GM18526 (cell line): ENCODE measurements around the gene MCM7.
A peak's percentile ranks its signal among the peaks of the same experiment; 100 is the strongest.

ENCODE experiments used
- POLR2A ChIP-seq: IDR thresholded peaks from 3 replicates; pipeline ENCODE4 v1.6.1; 2011; ENCODE audit not compliant: insufficient read length; ENCODE audit errors: extremely low read depth

MCM7 gene

GRCh38 chr7:100126239-100126930, 25.2 kb upstream of the MCM7 start:
- no peak for TF ChIP-seq POLR2A

- TF ChIP-seq POLR2A: no peak
Measured at GRCh38 chr7:100124301-100125230, 23.4 kb upstream of the MCM7 start.

DNA sequence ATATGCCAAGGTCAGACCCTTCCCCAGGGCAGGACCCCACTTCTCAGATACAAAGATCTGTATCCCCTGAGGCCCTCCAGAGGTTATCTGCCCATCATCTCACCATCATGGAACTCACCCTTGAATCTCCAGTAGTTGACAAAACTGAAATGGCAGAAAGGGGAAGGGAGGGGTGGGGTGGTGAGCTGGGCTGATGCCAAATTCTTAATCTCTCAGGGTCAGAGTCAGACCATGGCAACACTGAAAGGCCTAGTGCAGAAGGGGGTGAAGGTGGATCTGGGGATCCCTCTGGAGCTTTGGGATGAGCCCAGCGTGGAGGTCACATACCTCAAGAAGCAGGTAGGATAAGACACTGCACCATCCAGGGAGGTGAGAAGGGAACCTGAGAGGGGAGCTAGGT, 21.4 kb upstream of the MCM7 start:
- TF ChIP-seq POLR2A: no peak

GRCh38 chr7:100122067-100122466, 20.9 kb upstream of the MCM7 start:
- TF ChIP-seq POLR2A: no peak

GRCh38 chr7:100120733-100121036, 19.5 kb upstream of the MCM7 start:
- TF ChIP-seq POLR2A: no peak

- no peak for TF ChIP-seq POLR2A
Measured at GRCh38 chr7:100119970-100120732, 19.0 kb upstream of the MCM7 start.

- TF ChIP-seq POLR2A: peak; percentile 82
Measured at GRCh38 chr7:100119072-100119969, 18.1 kb upstream of the MCM7 start, which contains the start of the genes CNPY4 and TAF6. Gene CNPY4, plus strand, starts transcription at chr7:100119634. Its CDS starts 111 bp downstream, at chr7:100119745. Gene TAF6, minus strand, starts transcription at chr7:100119358. Its CDS starts 5,149 bp downstream, at chr7:100114209.

- no peak for TF ChIP-seq POLR2A
Measured at GRCh38 chr7:100118388-100119071, 17.3 kb upstream of the MCM7 start.

DNA sequence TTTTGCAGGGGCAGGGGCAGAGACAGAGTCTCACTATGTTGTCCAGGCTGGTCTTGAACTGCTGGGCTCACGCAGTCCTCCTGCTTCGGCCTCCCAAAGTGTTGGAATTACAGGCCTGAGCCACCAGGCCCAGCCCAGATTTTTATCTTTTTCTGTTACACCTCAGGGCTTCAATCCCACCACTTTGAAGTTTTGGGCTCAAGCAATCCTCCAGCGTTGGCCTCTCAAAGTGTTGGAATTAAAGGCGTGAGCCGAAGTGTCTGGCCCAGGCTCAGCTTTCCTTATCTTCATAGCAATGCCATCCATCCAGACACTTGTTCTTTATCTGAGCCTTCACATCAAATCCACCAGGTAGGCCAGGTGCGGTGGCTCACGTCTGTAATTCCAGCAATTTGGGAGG, 13.8 kb upstream of the MCM7 start:
- no peak for TF ChIP-seq POLR2A

DNA sequence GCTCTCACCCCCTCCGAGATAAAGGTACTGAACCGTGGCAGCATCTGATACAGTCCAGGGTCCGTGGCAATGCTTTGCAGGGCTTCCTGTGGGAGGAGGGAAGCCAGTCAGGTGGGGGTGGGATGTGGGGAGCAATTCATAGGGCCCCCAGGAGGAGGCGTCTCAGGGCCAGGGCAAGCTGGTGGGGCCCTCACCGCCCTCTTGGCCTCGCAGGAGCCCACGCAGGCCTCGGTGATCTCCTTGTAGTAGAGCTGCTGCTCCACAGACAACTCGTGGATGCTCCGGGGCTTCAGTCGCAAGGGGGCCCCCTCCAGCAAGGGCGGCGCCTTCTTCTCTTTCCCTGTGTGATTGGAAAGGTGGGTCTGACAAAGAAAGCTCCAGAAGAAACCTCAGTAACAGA, 10.7 kb upstream of the MCM7 start:
- no peak for TF ChIP-seq POLR2A

DNA sequence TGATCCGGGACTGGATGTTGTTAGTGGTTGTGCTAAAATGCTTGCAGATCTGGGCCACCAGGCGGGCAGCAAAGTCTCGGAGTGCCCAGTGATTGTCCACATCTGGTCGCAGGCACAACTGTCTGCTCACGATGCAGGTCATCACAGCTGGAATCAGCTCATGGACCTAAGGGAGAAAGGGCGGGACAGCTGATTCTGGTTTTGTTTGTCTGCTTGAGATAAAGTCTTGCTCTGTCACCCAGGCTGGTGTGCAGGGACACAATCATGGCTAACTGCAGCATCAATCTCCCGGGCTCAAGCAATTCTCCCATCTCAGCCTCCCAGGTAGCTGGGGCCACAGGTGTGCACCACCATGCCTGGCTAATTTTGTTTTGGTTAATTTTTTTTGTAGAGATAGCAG, 10.0 kb upstream of the MCM7 start:
- TF ChIP-seq POLR2A: no peak

DNA sequence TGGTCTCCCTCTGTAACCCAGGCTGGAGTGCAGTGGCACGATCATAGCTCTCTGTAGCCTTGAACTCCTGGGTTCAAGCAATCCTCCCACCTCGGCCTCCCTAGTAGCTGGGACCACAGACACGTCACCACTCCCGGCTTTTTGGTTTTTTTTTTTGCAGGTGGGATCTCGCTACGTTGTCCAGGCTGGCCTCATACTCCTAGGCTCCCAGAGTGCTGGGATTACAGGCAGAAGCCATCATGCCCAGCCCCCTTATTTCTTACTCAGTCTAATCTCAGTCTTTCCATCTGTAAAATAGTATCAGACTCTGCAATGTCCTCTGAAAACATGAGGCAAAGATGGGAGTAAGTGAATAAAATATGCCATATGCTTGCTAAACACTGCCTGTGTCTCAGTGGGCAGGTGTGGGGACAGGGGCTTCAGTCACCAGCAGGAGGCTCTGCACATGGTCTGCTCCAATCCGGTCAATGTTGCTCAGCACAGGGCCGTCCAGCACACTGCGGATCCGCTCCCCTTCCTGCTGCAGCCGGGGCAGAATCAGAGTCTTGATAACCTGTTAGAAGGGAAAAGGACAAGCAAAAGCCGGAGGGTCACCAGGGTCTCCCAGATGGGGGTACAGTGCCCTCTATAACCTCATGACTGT, 8.4 kb upstream of the MCM7 start:
- no peak for TF ChIP-seq POLR2A

DNA sequence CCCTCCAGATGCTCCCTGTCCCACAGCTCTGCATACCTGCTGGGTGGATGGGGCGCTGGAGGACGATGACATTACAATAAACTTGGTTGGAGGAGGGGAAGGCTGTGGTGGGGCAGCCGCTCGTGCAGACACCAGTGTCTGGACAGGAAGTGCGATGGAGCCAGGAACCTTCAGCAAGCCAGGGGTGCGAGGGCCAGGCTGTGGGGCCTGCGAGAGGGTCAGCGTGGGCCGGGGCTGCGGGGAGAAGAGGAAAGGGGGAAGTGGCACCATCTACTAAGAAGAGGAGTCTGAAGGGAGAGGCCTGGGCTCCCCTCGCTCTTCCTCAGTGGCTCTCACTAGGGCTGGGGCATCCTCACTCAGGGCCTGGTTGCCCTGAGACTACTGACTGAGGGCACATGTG, 6.7 kb upstream of the MCM7 start:
- TF ChIP-seq POLR2A: no peak
